WTC11 (cell line): ENCODE measurements around the gene PDRG1. TPM values are rescaled to one million over a fixed set of nuclear protein-coding genes. Genes with fewer than 3 reads are reported as not detected.

ENCODE experiments used
- ATAC-seq: fragments of 200-7000 bp; cut with Tn5 transposase; 2 replicates; pipeline ENCODE4 v1.10.0; 2021; ENCODE audit warnings: mild to moderate bottlenecking, moderate library complexity
- CTCF ChIA-PET: fragments of 300-600 bp; sonication (Branson Sonifier 250); formaldehyde crosslinking; loops from one replicate; lab custom pipeline; 2021; ENCODE audit warnings: antibody characterized with exemption; lab: Charles Lee
- POLR2A ChIA-PET: fragments of 350-600 bp; sonication (Branson Sonifier 250); formaldehyde crosslinking; loops from one replicate; lab custom pipeline; 2021; ENCODE audit warnings: antibody characterized with exemption; lab: Charles Lee
- DNase-seq: peaks from one replicate; pipeline ENCODE4 v3.0.0; 2021; ENCODE audit warnings: low spot score
- H3K27ac Mint-ChIP-seq: 2 replicates; pipeline ENCODE4 v1.8.0; 2021; ENCODE audit warnings: mixed read lengths
- H3K27me3 Mint-ChIP-seq: 2 replicates; pipeline ENCODE4 v1.8.0; 2021; ENCODE audit warnings: low read depth, mild to moderate bottlenecking, moderate library complexity, mixed read lengths
- H3K36me3 Mint-ChIP-seq: 2 replicates; pipeline ENCODE4 v1.8.0; 2021; ENCODE audit warnings: mixed read lengths
- H3K4me1 Mint-ChIP-seq: 2 replicates; pipeline ENCODE4 v1.8.0; 2022; ENCODE audit warnings: mixed read lengths
- H3K4me3 Mint-ChIP-seq: 2 replicates; pipeline ENCODE4 v1.8.0; 2021; ENCODE audit warnings: mild to moderate bottlenecking, moderate library complexity, mixed read lengths
- H3K9me3 Mint-ChIP-seq: 2 replicates; pipeline ENCODE4 v1.8.0; 2021; ENCODE audit warnings: mixed read lengths
- AR ChIP-seq: fragments of 250-450 bp; sonication (Bioruptor Pico); IDR thresholded peaks from 2 replicates; pipeline ENCODE4 v1.9.0; 2021; ENCODE audit warnings: mild to moderate bottlenecking
- ATF2 ChIP-seq: sonication (generic); formaldehyde crosslinking; IDR thresholded peaks from 2 replicates; pipeline ENCODE4 v1.8.1; 2022; ENCODE audit warnings: low read depth, missing genetic modification reagents, borderline replicate concordance
- CTCF ChIP-seq: fragments of 200-600 bp; IDR thresholded peaks from 2 replicates; pipeline ENCODE4 v1.8.0; 2022; ENCODE audit warnings: antibody characterized with exemption
- E2F5 ChIP-seq: sonication (generic); formaldehyde crosslinking; IDR thresholded peaks from 2 replicates; pipeline ENCODE4 v1.8.1; 2022; ENCODE audit warnings: mild to moderate bottlenecking, moderate library complexity, missing genetic modification reagents
- FOXJ3 ChIP-seq: sonication (generic); formaldehyde crosslinking; IDR thresholded peaks from 2 replicates; pipeline ENCODE4 v1.9.0; 2021; ENCODE audit warnings: missing genetic modification reagents, mild to moderate bottlenecking, borderline replicate concordance
- HMGA2 ChIP-seq: fragments of 250-450 bp; sonication (Bioruptor Pico); IDR thresholded peaks from 2 replicates; pipeline ENCODE4 v1.4.0; 2021; ENCODE audit warnings: mild to moderate bottlenecking, moderate library complexity
- MLX ChIP-seq: sonication (generic); formaldehyde crosslinking; IDR thresholded peaks from 2 replicates; pipeline ENCODE4 v1.8.1; 2023; ENCODE audit warnings: mild to moderate bottlenecking, missing genetic modification reagents, moderate library complexity
- MXD4 ChIP-seq: fragments of 250-450 bp; sonication (Bioruptor Pico); IDR thresholded peaks from 2 replicates; pipeline ENCODE4 v1.8.0; 2021; ENCODE audit warnings: mild to moderate bottlenecking, moderate library complexity, borderline replicate concordance
- MYBL2 ChIP-seq: sonication (generic); formaldehyde crosslinking; IDR thresholded peaks from 2 replicates; pipeline ENCODE4 v1.8.1; 2023; ENCODE audit warnings: mild to moderate bottlenecking, moderate library complexity, missing genetic modification reagents
- NFATC4 ChIP-seq: fragments of 250-450 bp; sonication (Bioruptor Pico); IDR thresholded peaks from 2 replicates; pipeline ENCODE4 v1.9.0; 2021; ENCODE audit warnings: mild to moderate bottlenecking
- NFYB ChIP-seq: sonication (generic); formaldehyde crosslinking; conservative IDR thresholded peaks from 2 replicates; pipeline ENCODE4 v1.8.0; 2022; ENCODE audit warnings: low read depth, missing genetic modification reagents
- NR3C1 ChIP-seq: sonication (generic); formaldehyde crosslinking; conservative IDR thresholded peaks from 2 replicates; pipeline ENCODE4 v1.8.1; 2023; ENCODE audit warnings: low read depth, mild to moderate bottlenecking, missing genetic modification reagents
- SOX15 ChIP-seq: fragments of 250-450 bp; sonication (Bioruptor Pico); IDR thresholded peaks from 2 replicates; pipeline ENCODE4 v1.9.0; 2021; ENCODE audit warnings: mild to moderate bottlenecking
- SP1 ChIP-seq: sonication (generic); formaldehyde crosslinking; conservative IDR thresholded peaks from 2 replicates; pipeline ENCODE4 v1.8.1; 2022; ENCODE audit warnings: missing genetic modification reagents
- USF2 ChIP-seq: sonication (generic); formaldehyde crosslinking; IDR thresholded peaks from 2 replicates; pipeline ENCODE4 v1.8.1; 2023; ENCODE audit warnings: mild to moderate bottlenecking, missing genetic modification reagents, moderate library complexity
- ZNF121 ChIP-seq: sonication (generic); formaldehyde crosslinking; IDR thresholded peaks from 2 replicates; pipeline ENCODE4 v1.8.0; 2023; ENCODE audit warnings: missing genetic modification reagents
- ZNF219 ChIP-seq: sonication (generic); formaldehyde crosslinking; IDR thresholded peaks from 2 replicates; pipeline ENCODE4 v1.8.0; 2023; ENCODE audit warnings: missing genetic modification reagents, mild to moderate bottlenecking, borderline replicate concordance
- total RNA-seq: library from RNA; stranded (reverse); gene quantifications from 3 replicates; pipeline ENCODE4 v1.2.3, GENCODE V29; 2021

PDRG1 gene
- total RNA-seq, 1 experiment from 2014 or later, result 16.0 TPM

- POLR2A ChIA-PET, result no interaction called here
- DNase-seq, result no peak
- H3K36me3 Mint-ChIP-seq, result no peaks in the 10 kb centered on the region
- H3K4me3 Mint-ChIP-seq, result no peak overlapping the region
- no peaks in the 10 kb centered on the region for H3K4me1 Mint-ChIP-seq
- TF ChIP-seq MLX (CRISPR knock-in tag), result no peak
- TF ChIP-seq E2F5 (CRISPR knock-in tag), result no peak
- no peak for TF ChIP-seq HMGA2
- no peak for TF ChIP-seq SP1 (CRISPR knock-in tag)
- no peak for TF ChIP-seq NFYB (CRISPR knock-in tag)
- no peak for TF ChIP-seq MXD4 (CRISPR knock-in tag)
- no peak for TF ChIP-seq AR (CRISPR knock-in tag)
- TF ChIP-seq CTCF, result no peak
- no peak for TF ChIP-seq SOX15 (CRISPR knock-in tag)
- no peak for TF ChIP-seq ATF2
- no peak for TF ChIP-seq NFATC4 (CRISPR knock-in tag)
- TF ChIP-seq USF2 (CRISPR knock-in tag), result no peak
- no peak for TF ChIP-seq ZNF219 (CRISPR knock-in tag)
- no peak for TF ChIP-seq ZNF121 (CRISPR knock-in tag)
- TF ChIP-seq NR3C1 (CRISPR knock-in tag), result no peak
- TF ChIP-seq, all 79 proteins: peak for 0
- no peak for ATAC-seq
- no peak overlapping the region for H3K27ac Mint-ChIP-seq
- no peaks in the 10 kb centered on the region for H3K9me3 Mint-ChIP-seq
- CTCF ChIA-PET, result interaction anchor here (0.9 to 1.7 kb wide), 5 partner anchors 19 to 104 kb away, joined by 3 to 8 read pairs (median 4); no protein-coding TSS in a partner anchor
- peaks cover 26% of the 10 kb centered on the region for H3K27me3 Mint-ChIP-seq
Observed at GRCh38 chr20:31956556-31957526, 5.0 kb upstream of the PDRG1 start.

GRCh38 chr20:31954500-31954899 is 2.7 kb upstream of the PDRG1 start:
- H3K4me1 Mint-ChIP-seq, result peaks cover 8% of the 10 kb centered on the region
- H3K27ac Mint-ChIP-seq, result no peak overlapping the region
- no peak for TF ChIP-seq FOXJ3
- no peak for TF ChIP-seq ZNF219 (CRISPR knock-in tag)
- no peak for TF ChIP-seq MLX (CRISPR knock-in tag)
- no peak for TF ChIP-seq MYBL2 (CRISPR knock-in tag)
- H3K27me3 Mint-ChIP-seq, result peaks cover 17% of the 10 kb centered on the region
- no peaks in the 10 kb centered on the region for H3K9me3 Mint-ChIP-seq
- peaks cover 7% of the 10 kb centered on the region for H3K36me3 Mint-ChIP-seq
- ChIA-PET POLR2A (no interaction called here), CTCF (interaction anchor here (0.6 to 2.0 kb wide), 2 partner anchors 21 to 102 kb away, joined by 4 to 8 read pairs; no protein-coding TSS in a partner anchor)
- DNase-seq (no peak), ATAC-seq (no peak)
- H3K4me3 Mint-ChIP-seq, result no peak overlapping the region
